ENCODE measurements around the gene BOC.

BOC gene

DNA sequence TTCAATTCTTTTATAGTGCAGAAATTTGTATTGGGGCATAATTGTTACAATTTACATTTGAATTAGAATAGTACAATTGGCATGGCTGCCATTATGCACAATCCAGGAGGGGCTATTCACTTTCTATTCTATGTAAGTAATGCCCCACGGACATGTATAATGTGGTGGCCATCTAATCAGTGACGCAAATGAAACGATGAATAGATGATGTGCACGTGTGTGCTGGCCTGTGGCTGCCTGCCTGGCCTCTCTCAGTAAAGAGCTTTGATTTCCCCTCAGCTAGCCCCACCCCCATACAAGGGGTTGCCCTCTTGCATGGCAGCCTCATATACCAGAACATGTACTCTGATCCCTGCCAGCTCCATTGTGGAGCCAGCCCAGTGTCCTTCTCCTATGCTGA lies 86.5 kb downstream of the BOC start:
- TF ChIP-seq, protein P1, sequence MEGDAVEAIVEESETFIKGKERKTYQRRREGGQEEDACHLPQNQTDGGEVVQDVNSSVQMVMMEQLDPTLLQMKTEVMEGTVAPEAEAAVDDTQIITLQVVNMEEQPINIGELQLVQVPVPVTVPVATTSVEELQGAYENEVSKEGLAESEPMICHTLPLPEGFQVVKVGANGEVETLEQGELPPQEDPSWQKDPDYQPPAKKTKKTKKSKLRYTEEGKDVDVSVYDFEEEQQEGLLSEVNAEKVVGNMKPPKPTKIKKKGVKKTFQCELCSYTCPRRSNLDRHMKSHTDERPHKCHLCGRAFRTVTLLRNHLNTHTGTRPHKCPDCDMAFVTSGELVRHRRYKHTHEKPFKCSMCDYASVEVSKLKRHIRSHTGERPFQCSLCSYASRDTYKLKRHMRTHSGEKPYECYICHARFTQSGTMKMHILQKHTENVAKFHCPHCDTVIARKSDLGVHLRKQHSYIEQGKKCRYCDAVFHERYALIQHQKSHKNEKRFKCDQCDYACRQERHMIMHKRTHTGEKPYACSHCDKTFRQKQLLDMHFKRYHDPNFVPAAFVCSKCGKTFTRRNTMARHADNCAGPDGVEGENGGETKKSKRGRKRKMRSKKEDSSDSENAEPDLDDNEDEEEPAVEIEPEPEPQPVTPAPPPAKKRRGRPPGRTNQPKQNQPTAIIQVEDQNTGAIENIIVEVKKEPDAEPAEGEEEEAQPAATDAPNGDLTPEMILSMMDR (IDR thresholded peaks at IDR 0.05; ENCODE audit: insufficient read depth, low read depth, low read length, missing control alignments): no peak

DNA sequence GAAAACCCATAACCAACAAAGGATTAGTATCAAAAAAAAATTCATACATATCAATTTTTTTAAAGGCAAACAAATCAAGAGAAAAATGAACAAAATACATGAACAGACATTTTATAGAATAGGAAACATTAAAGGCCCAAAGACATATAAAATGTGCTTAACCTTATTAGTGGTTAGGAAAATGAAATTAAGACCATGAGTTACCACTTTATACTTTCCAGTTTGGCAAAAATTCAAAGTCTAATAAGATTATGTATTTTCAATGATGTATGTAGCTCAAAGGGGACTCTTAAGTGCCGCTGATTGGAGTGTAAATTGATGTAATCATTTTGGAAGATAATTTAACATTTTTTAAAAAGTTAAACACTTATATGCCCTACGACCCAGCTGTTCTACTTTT lies 89.2 kb downstream of the BOC start:
- no peak overlapping the region for H3K4me3 ChIP-seq (ENCODE audit: low read length)
- TF ChIP-seq, protein P1 (IDR thresholded peaks at IDR 0.05; ENCODE audit: insufficient read depth, low read depth, low read length, missing control alignments): no peak
- no peak for DNase-seq (ENCODE audit: low read depth)

More for the DNA sequence above, 86.5 kb downstream of the BOC start:
- no peak for DNase-seq (ENCODE audit: low read depth)
- H3K4me3 ChIP-seq (ENCODE audit: low read length): no peak overlapping the region

DNA sequence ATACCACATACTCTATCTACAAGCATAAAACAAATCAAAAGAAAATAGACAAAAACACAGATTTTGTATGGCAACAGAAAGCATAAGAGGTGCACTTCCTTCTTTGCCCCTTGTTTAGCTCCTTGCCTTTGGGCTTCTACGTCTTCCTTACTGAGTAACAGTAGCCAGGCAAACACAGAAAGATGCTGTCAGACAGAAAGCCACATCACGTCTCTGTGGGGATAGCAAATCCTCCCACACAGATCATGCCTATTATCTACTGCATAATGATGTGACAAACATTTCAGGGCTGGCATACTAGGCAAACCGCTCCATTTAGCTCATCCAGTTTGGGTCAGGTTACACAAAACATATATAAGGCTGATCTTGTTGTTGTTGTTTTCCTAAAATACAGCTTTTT lies 92.7 kb downstream of the BOC start:
- DNase-seq (ENCODE audit: low read depth): no peak
- H3K4me3 ChIP-seq (ENCODE audit: low read length): no peak overlapping the region
- TF ChIP-seq, protein P1 (IDR thresholded peaks at IDR 0.05; ENCODE audit: insufficient read depth, low read depth, low read length, missing control alignments): no peak

DNA sequence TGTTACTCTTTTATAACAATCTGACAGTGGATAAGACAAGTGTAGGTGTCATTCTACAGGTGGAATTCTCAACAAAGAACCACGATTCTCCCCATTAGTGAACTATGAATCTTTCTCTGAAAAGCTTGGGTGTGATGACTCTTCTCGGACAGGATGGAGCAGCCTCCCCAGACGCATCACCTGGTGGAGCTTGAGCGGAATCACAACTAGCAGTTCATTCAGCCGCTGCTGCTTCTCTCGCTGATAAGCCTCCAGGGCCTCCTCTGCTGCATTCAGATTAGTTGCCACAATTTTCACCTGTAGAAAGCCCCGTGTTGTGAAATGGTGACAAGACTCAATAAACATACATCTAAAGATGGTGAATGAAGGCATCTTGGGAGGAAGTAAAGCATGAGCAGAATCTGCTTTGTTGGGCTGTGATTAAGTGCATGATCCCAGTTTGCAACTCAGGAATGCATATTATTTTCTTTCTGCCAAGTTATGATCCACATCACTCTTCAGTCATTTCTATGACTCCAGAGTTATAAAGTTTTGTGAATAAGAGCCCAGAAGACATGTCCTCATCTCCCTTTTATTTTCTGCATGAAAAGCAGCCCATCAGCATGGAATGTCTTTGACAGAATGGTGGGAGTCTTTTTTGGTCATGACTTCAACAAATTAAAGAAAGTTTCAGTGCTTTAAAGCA lies 93.6 kb downstream of the BOC start:
- TF ChIP-seq, protein P1 (IDR thresholded peaks at IDR 0.05; ENCODE audit: insufficient read depth, low read depth, low read length, missing control alignments): no peak
- no peak for DNase-seq (ENCODE audit: low read depth)
- no peak overlapping the region for H3K4me3 ChIP-seq (ENCODE audit: low read length)

DNA sequence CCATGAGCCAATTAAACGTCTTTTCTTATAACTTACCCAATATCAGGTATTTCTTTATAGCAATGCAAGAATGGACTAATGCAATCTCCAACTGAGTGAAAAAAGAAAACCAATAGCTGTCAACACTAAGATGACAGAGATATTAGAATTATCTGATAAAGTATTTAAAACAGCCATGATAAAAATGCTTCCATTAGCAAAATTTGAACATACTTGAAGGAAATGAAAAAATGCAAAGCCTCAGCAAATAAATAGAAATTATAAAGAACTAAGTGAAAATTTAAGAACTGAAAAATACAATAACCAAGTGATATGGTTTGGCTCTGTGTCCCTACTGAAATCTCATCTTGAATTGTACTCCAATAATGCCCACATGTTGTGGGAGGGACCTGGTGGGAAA lies 99.6 kb downstream of the BOC start:
- TF ChIP-seq, protein P1 (IDR thresholded peaks at IDR 0.05; ENCODE audit: insufficient read depth, low read depth, low read length, missing control alignments): no peak
- DNase-seq (ENCODE audit: low read depth): no peak
- H3K4me3 ChIP-seq (ENCODE audit: low read length): no peak overlapping the region

DNA sequence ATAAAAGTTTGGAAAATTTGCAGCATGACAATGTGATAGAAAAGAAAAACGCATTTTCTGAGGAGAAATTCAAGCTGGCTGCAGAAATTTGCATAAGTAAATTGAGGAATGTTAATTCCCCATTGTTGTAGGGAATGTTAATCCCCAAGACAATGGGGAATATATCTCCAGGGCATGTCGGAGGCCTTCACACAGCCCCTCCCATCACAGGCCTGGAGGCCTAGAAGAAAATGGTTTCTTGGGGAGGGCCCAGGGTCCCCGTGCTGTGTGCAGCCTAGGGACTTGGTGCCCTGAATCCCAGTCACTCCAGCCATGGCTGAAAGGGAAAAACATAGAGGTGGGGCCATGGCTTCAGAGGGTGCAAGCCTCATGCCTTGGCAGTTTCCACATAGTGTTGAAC lies 101.1 kb downstream of the BOC start:
- H3K4me3 ChIP-seq (ENCODE audit: low read length): no peak overlapping the region
- no peak for DNase-seq (ENCODE audit: low read depth)
- TF ChIP-seq, protein P1 (IDR thresholded peaks at IDR 0.05; ENCODE audit: insufficient read depth, low read depth, low read length, missing control alignments): no peak

DNA sequence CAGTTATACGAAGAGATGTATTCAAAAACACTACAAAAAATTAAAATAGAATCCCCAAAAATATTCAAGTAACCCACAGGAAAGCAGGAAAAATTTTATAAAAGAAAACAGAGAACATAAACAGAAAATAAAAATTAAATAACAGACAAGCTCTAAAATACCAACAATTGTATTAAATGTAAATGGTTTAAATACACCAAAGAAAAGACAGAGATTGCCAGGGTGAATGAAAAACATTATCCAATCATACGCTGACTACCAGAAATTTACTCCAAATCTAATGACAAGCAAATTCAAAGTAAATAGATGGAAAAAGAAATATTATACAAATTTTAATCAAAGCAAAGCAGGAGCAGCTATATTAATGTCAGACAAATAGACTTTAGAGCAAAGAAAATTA lies 103.6 kb downstream of the BOC start:
- no peak overlapping the region for H3K4me3 ChIP-seq (ENCODE audit: low read length)
- TF ChIP-seq, protein P1 (IDR thresholded peaks at IDR 0.05; ENCODE audit: insufficient read depth, low read depth, low read length, missing control alignments): no peak
- DNase-seq (ENCODE audit: low read depth): no peak
